H9 (cell line): ENCODE data around the gene FBXO42. TPM values are rescaled to one million over a fixed set of nuclear protein-coding genes. Genes with fewer than 3 reads are reported as not detected.

ENCODE experiments used
- DNase-seq: peaks from one replicate; pipeline ENCODE4 v3.0.0-alpha.2; 2017
- H2AFZ ChIP-seq: one replicate; pipeline ENCODE4 v1.6.1; 2013; ENCODE audit warnings: mild to moderate bottlenecking, low read length, control low read depth, moderate library complexity
- H2AK5ac ChIP-seq: 2 replicates; pipeline ENCODE4 v1.6.1; 2013; ENCODE audit warnings: low read length, control low read depth, mixed read lengths; ENCODE audit not compliant: insufficient read length
- H2BK120ac ChIP-seq: one replicate; pipeline ENCODE4 v1.6.1; 2013; ENCODE audit warnings: low read depth, mild to moderate bottlenecking, low read length, control low read depth, inconsistent platforms; ENCODE audit not compliant: poor library complexity, severe bottlenecking
- H2BK12ac ChIP-seq: 2 replicates; pipeline ENCODE4 v1.6.1; 2013; ENCODE audit warnings: low read length, control low read depth, mixed read lengths, low read depth; ENCODE audit not compliant: insufficient read length
- H2BK15ac ChIP-seq: 2 replicates; pipeline ENCODE4 v1.6.1; 2013; ENCODE audit warnings: low read depth, low read length, control low read depth
- H2BK20ac ChIP-seq: one replicate; pipeline ENCODE4 v1.6.1; 2013; ENCODE audit warnings: low read depth, mild to moderate bottlenecking, low read length, control low read depth, inconsistent platforms; ENCODE audit not compliant: poor library complexity, severe bottlenecking
- H2BK5ac ChIP-seq: 2 replicates; pipeline ENCODE4 v1.6.1; 2013; ENCODE audit warnings: low read length, control low read depth, mixed read lengths; ENCODE audit not compliant: insufficient read length
- H3K14ac ChIP-seq: 2 replicates; pipeline ENCODE4 v1.6.1; 2013; ENCODE audit warnings: low read length, control low read depth; ENCODE audit not compliant: insufficient read depth
- H3K18ac ChIP-seq: 2 replicates; pipeline ENCODE4 v1.6.1; 2013; ENCODE audit warnings: low read depth, mild to moderate bottlenecking, mixed read lengths, low read length, control low read depth; ENCODE audit not compliant: insufficient read length
- H3K23ac ChIP-seq: 2 replicates; pipeline ENCODE4 v1.6.1; 2013; ENCODE audit warnings: low read length, control low read depth, mixed read lengths, low read depth; ENCODE audit not compliant: insufficient read length
- H3K23me2 ChIP-seq: 2 replicates; pipeline ENCODE4 v1.6.1; 2013; ENCODE audit warnings: low read depth, mild to moderate bottlenecking, mixed read lengths, low read length, control low read depth; ENCODE audit not compliant: insufficient read length, poor library complexity, severe bottlenecking
- H3K27ac ChIP-seq: 2 replicates; pipeline ENCODE4 v1.5.1; 2013; ENCODE audit warnings: low read length, control low read depth, mixed read lengths, low read depth; ENCODE audit not compliant: insufficient read length
- H3K27me3 ChIP-seq: 2 replicates; pipeline ENCODE4 v1.6.1; 2013; ENCODE audit warnings: low read length, control low read depth, inconsistent platforms; ENCODE audit not compliant: insufficient read depth
- H3K4ac ChIP-seq: 2 replicates; pipeline ENCODE4 v1.6.1; 2013; ENCODE audit warnings: low read depth, mild to moderate bottlenecking, control low read depth, inconsistent platforms, low read length, moderate library complexity
- H3K4me1 ChIP-seq: 2 replicates; pipeline ENCODE4 v1.6.1; 2013; ENCODE audit warnings: low read length, control low read depth, inconsistent platforms; ENCODE audit not compliant: insufficient read depth
- H3K4me2 ChIP-seq: 2 replicates; pipeline ENCODE4 v1.6.1; 2013; ENCODE audit warnings: low read length, control low read depth, mixed read lengths; ENCODE audit not compliant: insufficient read length, insufficient read depth
- H3K56ac ChIP-seq: 2 replicates; pipeline ENCODE4 v1.6.1; 2013; ENCODE audit warnings: low read depth, mild to moderate bottlenecking, mixed read lengths, low read length, control low read depth; ENCODE audit not compliant: insufficient read length
- H3K79me1 ChIP-seq: 2 replicates; pipeline ENCODE4 v1.6.1; 2013; ENCODE audit warnings: low read depth, mild to moderate bottlenecking, moderate library complexity, low read length, control low read depth, inconsistent platforms; ENCODE audit not compliant: insufficient read depth, poor library complexity, severe bottlenecking
- H3K79me2 ChIP-seq: 2 replicates; pipeline ENCODE4 v1.6.1; 2013; ENCODE audit warnings: low read length, control low read depth, inconsistent platforms; ENCODE audit not compliant: insufficient read depth
- H3K9ac ChIP-seq: 2 replicates; pipeline ENCODE4 v1.6.1; 2013; ENCODE audit warnings: low read length, control low read depth, mixed read lengths; ENCODE audit not compliant: insufficient read length; ENCODE audit errors: extremely low read depth
- H3K9me3 ChIP-seq: one replicate; pipeline ENCODE4 v1.6.1; 2013; ENCODE audit warnings: low read depth, low read length, inconsistent platforms; ENCODE audit not compliant: control insufficient read depth
- H3T11ph ChIP-seq: one replicate; pipeline ENCODE4 v1.6.1; 2013; ENCODE audit warnings: mild to moderate bottlenecking, low read length, control low read depth, inconsistent platforms
- H4K20me1 ChIP-seq: one replicate; pipeline ENCODE4 v1.6.1; 2013; ENCODE audit not compliant: control insufficient read depth, insufficient read length, insufficient read depth
- H4K5ac ChIP-seq: 2 replicates; pipeline ENCODE4 v1.6.1; 2013; ENCODE audit warnings: low read depth, mild to moderate bottlenecking, mixed read lengths, low read length, control low read depth; ENCODE audit not compliant: insufficient read length
- H4K8ac ChIP-seq: replicated peaks from 2 replicates; pipeline ENCODE4 v1.6.1; 2013; ENCODE audit warnings: low read length, control low read depth, mixed read lengths, low read depth; ENCODE audit not compliant: insufficient read length
- H4K91ac ChIP-seq: 2 replicates; pipeline ENCODE4 v1.6.1; 2013; ENCODE audit warnings: low read depth, mild to moderate bottlenecking, moderate library complexity, mixed read lengths, low read length, control low read depth; ENCODE audit not compliant: insufficient read length
- H3K27ac Mint-ChIP-seq, 3 experiments: 2 replicates in 2 of 3; 3 replicates in 1 of 3; pipeline ENCODE4 v1.8.0; 2020 to 2021; ENCODE audit warnings: mixed read lengths in 3 of 3, mild to moderate bottlenecking in 1 of 3, moderate library complexity in 1 of 3
- H3K27me3 Mint-ChIP-seq: 2 replicates; pipeline ENCODE4 v1.8.0; 2021; ENCODE audit warnings: low read depth, mild to moderate bottlenecking, moderate library complexity, mixed read lengths
- H3K36me3 Mint-ChIP-seq, 3 experiments: 2 replicates in 2 of 3; 3 replicates in 1 of 3; pipeline ENCODE4 v1.8.0; 2020 to 2021; ENCODE audit warnings: low read depth in 3 of 3, mixed read lengths in 3 of 3; ENCODE audit not compliant: insufficient read depth in 1 of 3
- H3K4me1 Mint-ChIP-seq, 2 experiments: 2 replicates each; pipeline ENCODE4 v1.8.0; 2020; ENCODE audit warnings: mixed read lengths in 2 of 2
- H3K4me3 Mint-ChIP-seq, 2 experiments: 2 replicates in 1 of 2; 3 replicates in 1 of 2; pipeline ENCODE4 v1.8.0; 2020 to 2021; ENCODE audit warnings: mild to moderate bottlenecking in 2 of 2, mixed read lengths in 2 of 2, moderate library complexity in 1 of 2
- H3K9me3 Mint-ChIP-seq, 2 experiments: 2 replicates in 1 of 2; 3 replicates in 1 of 2; pipeline ENCODE4 v1.8.0; 2020; ENCODE audit warnings: mild to moderate bottlenecking in 2 of 2, mixed read lengths in 2 of 2, moderate library complexity in 1 of 2
- WGBS: extraction: QIAGEN DNeasy Blood & Tissue Kit; methylation state at CpG from one replicate; pipeline ENCODE4 v1.1.7; 2013; ENCODE audit warnings: missing lambda C conversion rate, low lambda C conversion rate, mixed read lengths; ENCODE audit not compliant: insufficient read length; ENCODE audit errors: extremely low coverage; 5-methylcytosine and 5-hydroxymethylcytosine counted together
- total RNA-seq: library from RNA; stranded (reverse); gene quantifications from 2 replicates; pipeline ENCODE4 v1.2.1, GENCODE V29; 2021
- TF ChIP-seq, protein P1 (sequence below): fragments of 200-600 bp; sonication (generic); conservative IDR thresholded peaks from 3 replicates; pipeline ENCODE4 v1.8.0; 2021; ENCODE audit warnings: antibody characterized with exemption, mild to moderate bottlenecking

The FBXO42 gene
- total RNA-seq, 1 experiment from 2014 or later = 17.4 TPM

DNA sequence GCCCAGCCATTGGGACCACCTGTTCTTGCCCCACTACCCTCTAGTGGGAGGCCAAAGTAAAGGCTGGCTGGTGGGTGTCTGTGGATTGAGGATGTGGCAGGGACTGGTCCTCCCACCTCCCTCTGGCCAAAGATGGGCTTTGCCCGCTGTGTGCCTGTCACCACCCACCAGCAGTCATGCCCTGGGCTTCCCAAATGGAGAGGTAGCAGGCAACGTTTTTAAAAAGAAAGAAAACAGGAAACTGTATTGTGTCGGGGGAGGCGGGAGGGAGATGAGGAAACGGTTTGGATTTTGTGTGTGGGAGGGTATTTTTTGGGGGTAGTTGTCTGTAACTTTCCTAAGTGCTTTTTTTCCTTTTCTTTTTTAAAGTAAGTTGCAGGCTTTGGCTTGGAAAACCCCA is 44.8 kb upstream of the FBXO42 start:
- H4K8ac ChIP-seq = no peak overlapping the region
- no peak overlapping the region for H3K9ac ChIP-seq
- H3K23ac ChIP-seq = no peak overlapping the region
- Mint-ChIP-seq H3K4me1 (peaks cover 14 to 16% of the 10 kb centered on the region in 2 experiments), H3K27me3 (no peaks in the 10 kb centered on the region), H3K36me3 (peaks cover 11 to 55% (median 43%) of the 10 kb centered on the region in 3 experiments; a peak in 6 of 7 replicates), H3K9me3 (no peaks in the 10 kb centered on the region), H3K4me3 (no peak overlapping the region), H3K27ac (no peak overlapping the region)
- H2BK5ac ChIP-seq = no peak overlapping the region
- H3K4ac ChIP-seq = no peak overlapping the region
- H2BK120ac ChIP-seq = no peak overlapping the region
- no peak overlapping the region for H2BK20ac ChIP-seq
- no peak overlapping the region for H2AFZ ChIP-seq
- no peak overlapping the region for H3K14ac ChIP-seq
- no peak overlapping the region for H2BK15ac ChIP-seq
- no peak overlapping the region for H3K27ac ChIP-seq
- no peak overlapping the region for H3K4me2 ChIP-seq
- H3K79me1 ChIP-seq = peaks cover 12% of the 10 kb centered on the region
- no peak overlapping the region for H3K56ac ChIP-seq
- no peaks in the 10 kb centered on the region for H3K9me3 ChIP-seq
- WGBS = 100% methylated on average over 3 of the region's 5 CpGs
- TF ChIP-seq, protein P1, sequence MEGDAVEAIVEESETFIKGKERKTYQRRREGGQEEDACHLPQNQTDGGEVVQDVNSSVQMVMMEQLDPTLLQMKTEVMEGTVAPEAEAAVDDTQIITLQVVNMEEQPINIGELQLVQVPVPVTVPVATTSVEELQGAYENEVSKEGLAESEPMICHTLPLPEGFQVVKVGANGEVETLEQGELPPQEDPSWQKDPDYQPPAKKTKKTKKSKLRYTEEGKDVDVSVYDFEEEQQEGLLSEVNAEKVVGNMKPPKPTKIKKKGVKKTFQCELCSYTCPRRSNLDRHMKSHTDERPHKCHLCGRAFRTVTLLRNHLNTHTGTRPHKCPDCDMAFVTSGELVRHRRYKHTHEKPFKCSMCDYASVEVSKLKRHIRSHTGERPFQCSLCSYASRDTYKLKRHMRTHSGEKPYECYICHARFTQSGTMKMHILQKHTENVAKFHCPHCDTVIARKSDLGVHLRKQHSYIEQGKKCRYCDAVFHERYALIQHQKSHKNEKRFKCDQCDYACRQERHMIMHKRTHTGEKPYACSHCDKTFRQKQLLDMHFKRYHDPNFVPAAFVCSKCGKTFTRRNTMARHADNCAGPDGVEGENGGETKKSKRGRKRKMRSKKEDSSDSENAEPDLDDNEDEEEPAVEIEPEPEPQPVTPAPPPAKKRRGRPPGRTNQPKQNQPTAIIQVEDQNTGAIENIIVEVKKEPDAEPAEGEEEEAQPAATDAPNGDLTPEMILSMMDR = no peak
- no peak overlapping the region for H3K18ac ChIP-seq
- peaks cover 2% of the 10 kb centered on the region for H4K20me1 ChIP-seq
- H2BK12ac ChIP-seq = no peak overlapping the region
- H3K4me1 ChIP-seq = peaks cover 6% of the 10 kb centered on the region; the same call in 1 of the 2 replicates
- no peak overlapping the region for H4K5ac ChIP-seq
- no peaks in the 10 kb centered on the region; the same call in 1 of the 2 replicates for H3K79me2 ChIP-seq
- no peak overlapping the region for H2AK5ac ChIP-seq
- no peaks in the 10 kb centered on the region for H3K27me3 ChIP-seq
- H4K91ac ChIP-seq = no peak overlapping the region
- no peak for DNase-seq
- no peak overlapping the region for H3T11ph ChIP-seq
- no peaks in the 10 kb centered on the region for H3K23me2 ChIP-seq
